Activated gamma-delta T cell (primary cell): ENCODE results near the gene LRRC75A.
"Not testable (repeated sequence)": the region's sequence is repeated elsewhere in the genome, so short reads cannot be mapped to it uniquely, and the experiment has no call there.

Experiments
- DNase-seq: peaks from one replicate; lab custom pipeline; 2025; lab: John Stamatoyannopoulos, UW

Gene LRRC75A

GRCh38 chr17:16432017-16432416, 60.0 kb downstream of the LRRC75A start:
- no peak for DNase-seq

- DNase-seq, result no peak
Measured at GRCh38 chr17:16430650-16431049, 61.3 kb downstream of the LRRC75A start.

GRCh38 chr17:16429083-16429482, 62.9 kb downstream of the LRRC75A start:
- DNase-seq, result no peak

GRCh38 chr17:16428098-16428882, 63.7 kb downstream of the LRRC75A start:
- DNase-seq, result no peak

GRCh38 chr17:16427020-16427419, 65.0 kb downstream of the LRRC75A start:
- no peak for DNase-seq

GRCh38 chr17:16425698-16426659, 66.0 kb downstream of the LRRC75A start:
- DNase-seq, result no peak

- no peak for DNase-seq
Measured at GRCh38 chr17:16425202-16425601, 66.8 kb downstream of the LRRC75A start.

GRCh38 chr17:16423226-16423872, 68.6 kb downstream of the LRRC75A start:
- no peak for DNase-seq

- DNase-seq, result no peak
Measured at GRCh38 chr17:16422416-16422815, 69.6 kb downstream of the LRRC75A start.

GRCh38 chr17:16419929-16420271, 72.1 kb downstream of the LRRC75A start:
- DNase-seq, result no peak

- DNase-seq, result no peak
Measured at GRCh38 chr17:16419074-16419928, 72.7 kb downstream of the LRRC75A start.

GRCh38 chr17:16418685-16419068, 73.3 kb downstream of the LRRC75A start:
- no peak for DNase-seq

- DNase-seq, result no peak
Measured at GRCh38 chr17:16417896-16418684, 73.9 kb downstream of the LRRC75A start.

GRCh38 chr17:16417399-16417798, 74.6 kb downstream of the LRRC75A start:
- no peak for DNase-seq

GRCh38 chr17:16415031-16415924, 76.7 kb downstream of the LRRC75A start, which contains the start of gene TRPV2:
TSS of gene TRPV2 (plus strand) at chr17:16415571. CDS start at chr17:16417669, 2,098 bp downstream.
- no peak for DNase-seq

- no peak for DNase-seq
Measured at GRCh38 chr17:16407911-16408588, 83.9 kb downstream of the LRRC75A start.

- no peak for DNase-seq
Measured at GRCh38 chr17:16406742-16407674, 85.0 kb downstream of the LRRC75A start.

GRCh38 chr17:16403847-16404246, 88.1 kb downstream of the LRRC75A start:
- not testable (repeated sequence) for DNase-seq
